ENCODE results near the gene FAM217A. TPM values are rescaled to one million over a fixed set of nuclear protein-coding genes. Genes with fewer than 3 reads are reported as not detected.

Gene FAM217A
- total and polyA plus RNA-seq, 2 of the 13 experiments (the other 11 are each of a cell fraction or from before 2014, with no cell fraction given), result not detected

DNA sequence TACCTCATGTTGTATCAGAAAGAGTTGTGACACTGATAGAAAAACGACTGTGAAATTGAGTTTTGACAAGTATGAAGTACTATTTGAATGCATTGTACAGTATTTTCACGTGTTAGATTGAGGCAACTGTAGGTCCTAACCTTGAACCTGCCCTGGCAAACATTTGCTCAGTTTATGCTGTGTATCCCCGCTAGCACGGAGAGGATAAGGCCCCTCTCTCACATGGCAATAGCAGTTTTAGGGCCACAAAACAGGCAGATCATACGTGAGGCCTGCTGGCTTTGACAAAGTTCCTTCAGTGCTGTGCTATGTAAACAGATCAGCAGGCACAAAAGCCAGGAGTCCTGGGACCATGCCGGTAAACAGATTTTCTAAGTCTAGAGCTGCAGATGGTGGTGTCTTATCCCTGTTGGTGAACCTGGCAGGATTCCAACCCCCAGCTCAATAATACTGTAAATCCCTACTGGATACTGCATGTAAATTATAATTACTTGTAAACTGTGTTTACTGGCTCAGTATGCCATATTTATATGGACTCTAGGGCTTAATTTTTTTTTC, 23.8 kb upstream of the FAM217A start (continued):
- TF ChIP-seq ZNF318 (CRISPR knock-in tag; IDR thresholded peaks at IDR 0.05) (no peak; the same call in 1 of the 2 replicates), ESRRA (CRISPR knock-in tag; IDR thresholded peaks at IDR 0.05; ENCODE audit: low read depth) (peak; percentile 84; the same call in 1 of the 2 replicates), ZNF326 (CRISPR knock-in tag; IDR thresholded peaks at IDR 0.05; ENCODE audit: borderline replicate concordance) (no peak), ZNF737 (CRISPR knock-in tag; IDR thresholded peaks at IDR 0.05; ENCODE audit: borderline replicate concordance) (no peak), AGO1 (IDR thresholded peaks at IDR 0.05; ENCODE audit: low read depth, low read length, poor library complexity, severe bottlenecking) (no peak), PAF1 (CRISPR knock-in tag; IDR thresholded peaks at IDR 0.05) (no peak), KDM5A (IDR thresholded peaks at IDR 0.05; ENCODE audit: borderline replicate concordance, low read length) (no peak), IRF2 (CRISPR knock-in tag; IDR thresholded peaks at IDR 0.05) (peak; percentile 95), CC2D1A (CRISPR knock-in tag; IDR thresholded peaks at IDR 0.05) (no peak), ZBTB20 (CRISPR knock-in tag; IDR thresholded peaks at IDR 0.05; ENCODE audit: borderline replicate concordance, low read depth) (peak; percentile 99), ZNF3 (CRISPR knock-in tag; IDR thresholded peaks at IDR 0.05) (no peak), HNRNPH1 (optimal IDR thresholded peaks at IDR 0.05; ENCODE audit: low read depth, low read length) (no peak), TCF12 (IDR thresholded peaks at IDR 0.05) (no peak), TCF12 (CRISPR knock-in tag; IDR thresholded peaks at IDR 0.05) (peak; percentile 93), SNRNP70 (IDR thresholded peaks at IDR 0.05; ENCODE audit: low read depth, low read length) (no peak), CHCHD3 (CRISPR knock-in tag; IDR thresholded peaks at IDR 0.05) (no peak), ZNF749 (CRISPR knock-in tag; IDR thresholded peaks at IDR 0.05; ENCODE audit: borderline replicate concordance) (0 out of 2 replicates have a peak, but pooled peaks have one; percentile 67), ZNF33A (CRISPR knock-in tag; IDR thresholded peaks at IDR 0.05; ENCODE audit: borderline replicate concordance) (no peak), AGO2 (optimal IDR thresholded peaks at IDR 0.05; ENCODE audit: low read depth, low read length) (no peak), HOXA5 (CRISPR knock-in tag; IDR thresholded peaks at IDR 0.05) (no peak)
- TF ChIP-seq, protein P1, sequence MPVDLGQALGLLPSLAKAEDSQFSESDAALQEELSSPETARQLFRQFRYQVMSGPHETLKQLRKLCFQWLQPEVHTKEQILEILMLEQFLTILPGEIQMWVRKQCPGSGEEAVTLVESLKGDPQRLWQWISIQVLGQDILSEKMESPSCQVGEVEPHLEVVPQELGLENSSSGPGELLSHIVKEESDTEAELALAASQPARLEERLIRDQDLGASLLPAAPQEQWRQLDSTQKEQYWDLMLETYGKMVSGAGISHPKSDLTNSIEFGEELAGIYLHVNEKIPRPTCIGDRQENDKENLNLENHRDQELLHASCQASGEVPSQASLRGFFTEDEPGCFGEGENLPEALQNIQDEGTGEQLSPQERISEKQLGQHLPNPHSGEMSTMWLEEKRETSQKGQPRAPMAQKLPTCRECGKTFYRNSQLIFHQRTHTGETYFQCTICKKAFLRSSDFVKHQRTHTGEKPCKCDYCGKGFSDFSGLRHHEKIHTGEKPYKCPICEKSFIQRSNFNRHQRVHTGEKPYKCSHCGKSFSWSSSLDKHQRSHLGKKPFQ (CRISPR knock-in tag; IDR thresholded peaks at IDR 0.05; ENCODE audit: insufficient replicate concordance), result no peak

Data from HepG2 (cell line).